HG03571 (cell line): ENCODE data around the gene FRMD8.

Source experiments
- ATAC-seq: cut with Tn5 transposase; IDR thresholded peaks from one replicate; pipeline ENCODE4 v1.9.1; 2021; ENCODE audit not compliant: unreplicated experiment

FRMD8 gene

DNA sequence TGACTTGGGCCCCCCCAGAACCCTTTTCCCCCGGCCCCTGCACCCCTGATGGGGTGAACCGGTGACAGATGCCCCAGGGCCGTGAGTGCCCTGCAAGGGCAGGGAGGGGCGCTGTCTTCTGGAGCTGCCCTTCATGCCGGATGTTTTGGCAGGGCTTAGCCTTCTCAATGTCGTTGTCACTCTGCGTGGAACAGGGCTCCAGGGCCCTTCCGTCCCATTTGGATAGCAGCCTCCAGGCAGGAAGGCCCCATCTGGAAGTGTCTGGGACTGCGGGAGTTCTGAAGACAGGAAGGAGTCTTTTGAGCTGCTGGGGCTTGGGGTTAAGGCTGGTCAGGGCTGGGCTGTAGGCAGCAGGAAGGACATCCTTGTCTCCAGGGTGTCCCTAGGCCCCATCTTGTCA is 4.6 kb downstream of the FRMD8 start:
- ATAC-seq = no peak

DNA sequence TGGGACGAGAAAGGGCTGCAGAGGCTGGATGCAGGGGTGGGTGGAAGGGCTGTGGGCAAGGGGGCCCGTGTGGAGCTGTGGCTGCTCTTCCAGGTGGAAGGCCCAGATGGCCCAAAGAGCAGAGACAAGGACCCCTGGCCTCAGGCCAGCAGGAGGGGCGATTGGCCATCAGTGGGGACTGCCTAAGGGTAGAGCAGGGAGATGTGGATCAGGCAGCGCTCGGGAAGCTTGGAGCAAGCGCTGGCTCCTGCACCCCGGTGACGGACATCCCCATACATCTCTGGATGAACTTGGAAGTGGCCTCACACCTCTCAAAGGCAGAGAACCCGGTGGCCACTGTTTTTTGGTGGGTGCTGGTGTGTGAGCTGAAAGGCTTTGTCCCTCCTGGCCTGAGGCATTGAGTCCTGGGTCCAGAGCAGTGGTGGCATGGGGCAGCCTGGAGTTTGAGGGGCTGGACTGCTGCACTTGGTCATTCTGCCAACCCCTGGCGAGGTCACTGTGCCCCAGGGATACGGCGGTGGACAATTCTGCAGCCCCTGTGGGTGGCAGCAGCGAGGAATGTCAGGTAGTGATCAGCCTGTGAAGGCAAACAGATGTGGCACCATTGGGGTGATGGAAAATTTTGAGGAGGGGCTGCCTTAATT is 5.9 kb downstream of the FRMD8 start:
- ATAC-seq = no peak

DNA sequence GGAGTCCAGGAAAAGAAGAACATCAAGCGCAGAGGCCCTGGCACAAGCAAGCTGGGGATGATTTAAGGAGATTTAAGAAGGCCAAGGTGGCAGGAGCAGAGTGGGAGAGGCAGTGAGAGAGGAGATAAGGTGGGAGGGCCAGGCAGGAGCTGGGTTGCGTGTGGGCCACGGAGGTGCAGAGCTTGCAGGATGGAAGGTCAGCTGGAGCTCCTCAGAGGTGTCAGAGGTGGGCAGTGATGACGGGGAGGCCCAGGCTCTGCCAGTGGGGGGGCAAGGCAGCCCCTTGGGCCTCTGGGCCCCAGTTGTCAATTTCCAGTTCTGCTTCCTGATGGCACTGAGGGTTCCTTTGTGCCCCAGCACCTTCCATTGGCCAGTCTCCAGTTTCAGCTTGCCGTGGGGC is 6.5 kb downstream of the FRMD8 start:
- no peak for ATAC-seq

DNA sequence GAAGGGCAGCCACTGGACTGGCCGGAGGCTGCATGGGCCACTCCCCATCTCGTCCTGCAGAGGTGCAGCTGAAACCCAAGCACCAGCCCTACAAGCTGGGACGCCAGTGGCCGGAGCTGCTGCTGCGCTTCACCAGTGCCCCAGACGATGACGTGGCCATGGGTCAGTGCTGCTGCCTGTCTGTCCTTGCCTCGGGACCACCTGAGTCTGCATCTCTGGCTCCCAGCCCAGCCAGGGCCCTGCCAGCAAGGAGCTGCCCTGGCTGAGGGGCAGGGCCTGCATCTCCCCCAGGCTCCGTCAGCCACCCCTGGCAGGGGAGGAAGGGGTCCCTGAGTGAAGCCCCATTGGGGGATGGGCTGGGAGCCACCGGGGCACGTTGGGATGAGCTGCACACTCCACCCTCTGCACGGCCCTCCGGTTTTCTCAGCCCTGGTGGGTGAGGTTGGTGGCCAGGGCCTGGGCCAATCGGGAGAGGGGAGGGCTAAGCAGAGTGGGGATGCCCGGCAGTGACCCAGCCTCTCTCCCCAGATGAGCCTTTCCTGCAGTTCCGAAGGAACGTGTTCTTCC is 7.2 kb downstream of the FRMD8 start:
- ATAC-seq = no peak

DNA sequence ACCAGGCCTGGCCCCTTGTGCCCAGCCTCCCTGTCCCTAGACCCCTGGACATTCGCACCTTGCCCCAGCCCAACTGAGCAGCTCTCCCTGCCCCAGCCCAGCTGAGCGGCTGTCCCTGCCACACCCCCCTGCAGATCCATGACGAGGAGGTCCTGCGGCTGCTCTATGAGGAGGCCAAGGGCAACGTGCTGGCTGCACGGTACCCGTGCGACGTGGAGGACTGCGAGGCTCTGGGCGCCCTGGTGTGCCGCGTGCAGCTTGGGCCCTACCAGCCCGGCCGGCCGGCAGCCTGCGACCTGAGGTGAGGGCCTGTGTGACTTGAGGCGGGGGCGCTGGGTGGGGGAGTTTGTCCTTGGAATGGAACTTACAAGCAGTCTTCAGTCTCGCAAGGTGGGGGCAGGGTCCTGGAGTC is 7.7 kb downstream of the FRMD8 start:
- no peak for ATAC-seq

DNA sequence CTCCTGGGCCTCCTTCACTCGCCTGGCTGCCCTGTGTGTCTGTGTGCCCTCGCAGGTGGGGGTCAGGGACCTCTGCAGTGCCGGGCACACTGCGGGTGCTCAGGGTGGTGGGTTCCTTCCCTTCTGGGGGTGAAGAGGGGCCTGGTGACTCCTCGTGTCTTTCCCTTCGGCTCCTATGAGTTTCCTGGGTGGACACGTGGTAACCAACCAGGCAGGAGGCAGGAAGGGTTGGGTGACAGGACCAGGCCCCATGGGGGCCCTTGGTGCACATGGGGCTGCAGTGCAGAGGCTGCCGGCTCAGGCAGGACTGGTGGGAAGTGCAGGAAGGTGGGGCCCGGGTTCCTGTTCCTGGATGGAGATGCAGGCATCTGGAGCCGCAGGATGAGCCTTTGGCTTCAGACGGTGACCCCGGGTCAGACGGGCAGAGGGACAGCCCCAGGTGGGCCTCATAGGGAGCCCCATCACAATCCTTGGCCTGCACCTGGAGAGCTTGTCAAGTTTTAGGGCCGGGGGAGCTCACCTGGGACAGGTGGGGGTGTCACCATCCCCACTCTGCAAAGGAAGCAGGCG is 9.6 kb downstream of the FRMD8 start:
- ATAC-seq = no peak

DNA sequence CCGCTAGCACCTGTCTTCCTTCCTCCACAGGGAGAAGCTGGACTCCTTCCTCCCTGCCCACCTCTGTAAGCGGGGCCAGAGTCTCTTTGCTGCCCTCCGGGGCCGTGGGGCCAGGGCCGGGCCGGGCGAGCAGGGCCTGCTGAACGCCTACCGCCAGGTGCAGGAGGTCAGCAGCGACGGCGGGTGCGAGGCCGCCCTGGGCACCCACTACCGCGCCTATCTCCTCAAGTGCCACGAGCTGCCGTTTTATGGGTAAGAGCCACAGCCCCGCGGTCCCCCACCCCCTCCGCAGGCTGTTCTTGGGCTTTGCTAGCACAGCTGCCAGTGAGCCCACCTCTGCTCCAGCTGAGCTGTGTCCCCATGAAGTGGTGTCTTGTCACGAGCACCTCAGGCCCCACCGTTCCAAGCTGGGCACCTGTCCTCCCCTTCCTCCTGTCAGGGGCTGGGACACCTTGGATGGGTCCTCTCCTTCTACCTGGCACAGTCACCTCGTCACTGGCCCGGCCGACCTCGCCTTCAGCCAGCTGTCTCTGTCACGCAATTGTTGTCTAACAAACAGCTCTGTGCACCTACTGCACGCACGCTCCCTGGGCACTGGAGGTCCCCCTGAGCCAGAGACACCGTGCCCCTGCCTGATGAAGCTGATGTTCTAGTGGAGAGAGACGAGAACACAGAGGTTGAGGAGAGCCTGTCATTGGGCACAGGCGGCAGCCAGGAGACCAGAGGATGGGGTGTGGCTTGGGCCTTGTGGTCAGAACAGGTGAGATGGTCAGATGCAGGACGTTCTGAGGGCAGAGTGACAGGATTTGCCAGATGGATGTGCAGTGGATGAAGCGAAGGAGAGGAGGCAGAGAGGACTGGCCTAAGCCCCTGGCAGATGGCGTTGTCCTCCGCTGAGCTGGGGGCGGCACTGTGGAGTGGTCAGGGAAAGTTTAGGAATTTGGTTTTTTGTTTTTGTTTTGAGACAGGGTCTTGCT is 10.6 kb downstream of the FRMD8 start:
- ATAC-seq = no peak

DNA sequence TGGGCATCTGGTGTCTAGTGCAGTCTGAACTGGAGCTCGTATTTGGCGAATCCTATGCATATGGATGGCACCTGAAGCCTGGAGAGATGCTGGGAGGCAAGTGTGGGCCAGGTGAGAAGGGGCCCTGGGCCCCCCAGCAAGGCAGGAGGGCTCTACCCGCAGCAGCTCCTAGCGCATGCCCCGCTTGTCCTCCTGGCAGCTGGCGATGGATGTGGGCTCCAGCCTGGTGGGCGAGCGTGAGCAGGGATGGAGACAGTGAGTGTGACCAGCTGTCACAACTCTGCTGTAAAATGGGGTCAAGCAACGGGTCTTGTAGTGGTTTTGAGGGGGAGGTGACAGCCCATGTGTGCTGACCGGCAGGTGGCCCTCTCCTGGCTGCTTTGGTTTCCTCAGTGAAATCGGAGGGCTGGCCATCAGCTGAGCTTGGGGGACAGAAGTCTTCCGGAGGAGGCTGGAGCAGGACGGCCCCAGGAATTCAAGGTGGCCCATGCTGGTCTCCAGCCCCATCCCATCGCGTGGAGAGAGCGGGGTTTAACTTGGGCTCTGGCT is 12.0 kb downstream of the FRMD8 start:
- no peak for ATAC-seq

DNA sequence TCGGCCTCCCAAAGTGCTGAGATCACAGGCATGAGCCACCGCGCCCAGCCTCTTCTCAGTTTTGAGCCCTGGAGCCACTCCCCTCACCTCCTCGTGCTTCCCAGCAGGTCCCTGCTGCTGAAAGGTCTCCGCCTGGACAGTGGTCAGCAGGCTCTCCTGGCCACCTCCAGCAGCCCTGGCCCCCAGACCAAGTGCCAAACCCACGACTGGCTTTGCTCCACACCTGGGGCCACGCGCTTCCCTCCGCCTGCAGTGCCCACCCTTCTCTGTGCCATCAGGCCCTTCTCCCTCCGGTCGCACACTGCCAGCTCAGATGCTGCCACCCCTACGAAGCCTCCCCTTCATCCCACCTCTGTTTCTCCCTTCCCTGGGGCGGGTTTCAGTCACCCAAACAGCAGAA is 12.8 kb downstream of the FRMD8 start:
- ATAC-seq = no peak

DNA sequence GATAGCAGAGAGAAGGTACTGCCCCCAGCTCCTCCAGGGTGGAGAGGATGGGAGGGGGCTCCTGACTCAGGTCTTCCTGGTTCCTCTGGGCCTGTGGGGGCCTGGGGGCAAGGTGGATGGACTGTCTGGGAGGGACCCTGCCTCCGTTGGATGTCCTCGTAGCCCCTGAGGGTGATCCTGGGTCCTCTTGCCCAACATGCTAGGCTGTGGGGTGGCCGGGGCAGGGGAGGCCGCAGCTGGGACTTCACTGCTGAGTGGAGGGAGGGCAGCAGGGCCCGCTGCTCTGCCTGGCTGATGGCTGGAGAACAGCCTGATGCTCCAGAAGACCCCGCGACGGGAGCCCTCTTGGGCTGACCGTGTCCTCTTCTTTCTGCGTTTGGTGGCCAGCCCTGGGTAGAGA is 13.4 kb downstream of the FRMD8 start:
- no peak for ATAC-seq

DNA sequence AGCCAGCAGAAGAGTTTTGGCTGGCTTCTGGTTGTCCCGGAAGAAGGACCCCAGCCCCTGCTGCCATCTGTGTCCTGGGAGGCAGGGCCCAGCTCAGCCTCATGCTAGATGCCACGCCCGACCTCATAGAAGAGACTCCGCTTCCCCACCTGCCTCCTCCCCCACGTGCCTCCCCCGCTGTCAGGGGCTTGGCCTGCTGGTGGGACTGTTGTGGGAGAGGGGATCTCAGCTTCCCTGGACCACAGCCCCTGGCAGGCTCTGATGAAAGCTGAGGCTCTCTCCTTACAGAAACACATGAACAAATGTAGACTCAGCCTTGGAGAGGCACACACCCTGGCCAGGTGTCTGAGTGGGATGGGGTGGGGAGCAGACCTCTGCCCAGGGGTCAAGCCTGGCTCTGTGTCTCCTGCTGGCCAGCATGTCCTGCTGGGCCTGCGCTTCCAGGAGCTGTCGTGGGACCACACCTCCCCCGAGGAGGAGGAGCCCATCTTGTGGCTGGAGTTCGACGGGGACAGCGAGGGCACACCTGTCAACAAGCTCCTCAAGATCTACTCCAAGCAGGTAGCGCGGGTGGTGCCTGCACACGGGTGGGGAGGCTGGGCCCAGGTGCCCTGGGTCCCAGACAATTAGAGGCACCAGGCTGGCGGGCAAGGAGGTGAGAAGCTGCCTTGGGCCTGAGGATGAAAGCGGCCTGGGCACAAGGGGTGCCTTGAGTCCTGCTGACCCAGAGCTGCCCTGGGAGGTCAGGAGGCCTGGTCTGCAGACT is 14.1 kb downstream of the FRMD8 start:
- no peak for ATAC-seq

DNA sequence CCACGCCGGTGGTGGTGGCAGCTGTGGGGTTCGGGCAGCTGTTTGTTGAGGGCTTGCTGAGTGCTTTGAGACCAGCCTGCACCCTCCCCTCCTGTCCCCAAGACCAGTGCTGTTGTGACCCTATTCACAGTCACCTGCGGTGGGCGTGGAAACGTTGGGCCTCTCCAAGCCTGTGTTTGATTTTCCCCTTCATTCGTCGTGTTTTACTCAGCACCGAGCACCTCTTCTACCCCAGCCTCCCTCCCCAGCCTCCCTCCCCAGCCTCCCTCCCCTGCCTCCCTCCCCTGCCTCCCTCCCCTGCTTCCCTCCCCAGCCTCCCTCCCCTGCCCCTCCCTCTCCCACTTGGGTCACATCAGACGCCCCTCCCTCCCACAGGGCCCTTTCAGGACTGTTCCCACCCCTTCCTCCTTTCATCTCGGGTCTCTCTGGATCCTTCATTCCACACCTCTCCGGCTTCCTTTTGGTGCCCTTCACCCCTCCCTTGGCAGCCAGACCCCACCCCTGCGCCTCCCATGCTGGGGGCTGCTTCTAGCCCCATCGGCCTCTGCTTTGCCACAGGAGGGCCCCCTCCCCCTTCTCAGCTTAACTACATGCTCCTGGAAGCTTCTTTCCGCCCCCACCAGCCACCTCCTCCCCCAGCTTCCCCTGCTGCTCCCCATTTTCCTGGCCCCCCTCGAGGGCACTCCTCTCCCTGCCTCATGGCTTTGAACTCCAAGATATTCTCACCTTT is 14.8 kb downstream of the FRMD8 start:
- no peak for ATAC-seq

DNA sequence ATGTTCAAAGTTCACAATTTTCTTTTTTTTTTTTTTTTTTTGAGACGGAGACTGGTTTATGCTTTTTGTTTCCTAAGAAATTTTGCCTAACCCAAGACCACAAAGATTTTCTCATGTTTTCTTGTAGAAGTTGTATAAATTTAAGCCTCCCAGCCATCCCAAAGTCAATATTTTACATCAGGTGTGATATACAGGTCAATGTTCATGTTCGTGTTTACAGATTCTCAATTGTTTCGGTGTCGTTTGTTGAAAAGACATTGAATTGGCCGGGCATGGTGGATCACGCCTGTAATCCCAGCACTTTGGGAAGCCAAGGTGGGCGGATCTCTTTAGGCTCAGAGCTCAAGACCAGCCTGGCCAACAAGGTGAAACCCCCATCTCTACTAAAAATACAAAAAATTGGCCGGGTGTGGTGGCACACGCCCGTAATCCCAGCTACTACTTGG is 15.4 kb downstream of the FRMD8 start:
- no peak for ATAC-seq

DNA sequence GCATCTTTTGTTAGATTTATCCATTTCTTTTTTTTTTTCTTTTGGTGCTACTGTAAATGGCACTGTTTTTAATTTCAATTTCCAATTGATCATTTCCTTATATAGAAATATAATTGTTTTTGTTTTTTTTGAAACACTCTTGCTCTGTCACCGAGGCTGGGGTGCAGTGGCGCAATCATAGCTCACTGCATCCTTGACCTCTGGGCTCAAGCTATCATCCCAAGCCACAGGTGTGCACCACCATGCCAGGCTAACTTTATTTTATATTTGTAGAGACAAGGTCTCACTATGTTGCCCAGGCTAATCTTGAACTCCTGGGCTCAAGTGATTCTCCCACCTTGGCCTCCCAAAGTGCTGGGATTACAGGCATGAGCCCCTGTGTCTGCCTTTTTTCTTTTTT is 16.4 kb downstream of the FRMD8 start:
- ATAC-seq = no peak

DNA sequence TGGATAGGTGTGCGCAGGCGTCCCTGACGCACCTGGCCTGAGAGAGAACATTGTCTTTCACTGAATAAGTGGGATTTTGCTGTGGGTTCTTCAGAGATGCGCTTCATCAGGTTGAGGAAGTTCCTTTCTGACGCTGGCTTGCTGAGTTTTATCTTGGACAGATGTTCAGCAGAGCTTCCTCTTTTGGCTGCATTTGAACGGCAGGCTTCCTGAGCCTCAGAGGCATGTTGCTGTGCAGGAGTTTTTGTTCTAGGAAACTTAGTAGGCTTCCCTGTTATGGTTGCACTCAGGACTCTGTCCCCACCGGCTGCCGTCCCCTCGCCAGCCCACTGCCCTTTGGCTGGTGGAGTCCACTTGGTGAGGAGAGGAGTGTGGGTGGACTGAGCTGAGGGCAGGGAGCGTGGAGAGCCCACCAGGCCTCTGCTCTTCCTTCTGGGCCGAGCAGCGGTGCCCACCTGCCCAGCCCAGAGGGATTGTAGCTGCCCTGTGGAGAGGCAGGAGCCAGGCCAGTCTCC is 17.2 kb downstream of the FRMD8 start:
- ATAC-seq = no peak

DNA sequence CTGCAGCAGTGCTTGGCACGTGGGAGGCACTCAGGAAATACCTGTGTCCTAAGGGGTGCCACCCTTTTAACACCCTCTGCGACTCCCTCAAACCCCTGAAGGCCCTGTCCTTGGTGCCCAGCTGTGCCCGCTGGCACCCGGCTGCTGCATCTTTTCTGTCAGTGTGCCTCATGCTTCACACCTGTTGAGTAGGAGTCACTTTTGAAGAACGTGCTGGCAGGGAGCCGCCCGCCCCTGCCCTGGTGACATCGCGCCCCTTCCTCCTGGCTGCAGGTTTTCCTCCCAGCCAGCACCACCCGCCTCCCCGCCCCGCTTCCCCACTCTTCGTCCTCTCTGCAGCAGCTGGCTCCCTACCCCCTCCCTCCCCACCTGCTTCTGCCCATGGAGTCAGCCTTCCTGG is 17.8 kb downstream of the FRMD8 start:
- ATAC-seq = no peak

DNA sequence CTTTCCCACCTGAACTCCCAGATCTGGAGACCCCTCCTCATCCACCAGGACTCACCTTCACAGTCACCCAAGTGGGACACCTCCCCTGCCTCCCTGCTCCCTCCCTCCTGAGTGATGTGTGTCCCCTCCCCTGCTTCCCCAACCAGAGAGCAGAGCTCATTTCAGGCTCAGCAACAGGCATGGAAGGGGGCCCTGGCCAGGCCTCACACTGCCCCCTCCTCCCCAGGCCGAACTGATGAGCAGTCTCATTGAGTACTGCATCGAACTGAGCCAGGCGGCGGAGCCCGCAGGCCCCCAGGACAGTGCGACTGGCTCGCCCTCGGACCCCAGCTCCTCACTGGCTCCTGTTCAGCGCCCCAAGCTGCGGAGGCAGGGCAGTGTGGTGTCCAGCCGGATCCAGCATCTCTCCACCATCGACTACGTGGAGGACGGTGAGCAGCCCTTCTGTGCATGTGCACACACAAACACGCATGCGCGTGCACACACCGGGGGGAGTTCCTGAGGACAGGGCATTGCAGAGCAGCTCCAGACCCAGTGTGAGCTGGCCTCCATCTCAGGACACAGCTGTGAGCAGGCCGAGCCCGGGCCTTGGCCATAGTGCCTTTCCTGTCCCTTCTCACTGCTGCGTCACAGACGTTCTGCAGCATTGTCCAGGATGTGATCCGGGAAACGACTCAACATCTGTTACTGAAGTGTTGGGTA is 18.4 kb downstream of the FRMD8 start:
- no peak for ATAC-seq

DNA sequence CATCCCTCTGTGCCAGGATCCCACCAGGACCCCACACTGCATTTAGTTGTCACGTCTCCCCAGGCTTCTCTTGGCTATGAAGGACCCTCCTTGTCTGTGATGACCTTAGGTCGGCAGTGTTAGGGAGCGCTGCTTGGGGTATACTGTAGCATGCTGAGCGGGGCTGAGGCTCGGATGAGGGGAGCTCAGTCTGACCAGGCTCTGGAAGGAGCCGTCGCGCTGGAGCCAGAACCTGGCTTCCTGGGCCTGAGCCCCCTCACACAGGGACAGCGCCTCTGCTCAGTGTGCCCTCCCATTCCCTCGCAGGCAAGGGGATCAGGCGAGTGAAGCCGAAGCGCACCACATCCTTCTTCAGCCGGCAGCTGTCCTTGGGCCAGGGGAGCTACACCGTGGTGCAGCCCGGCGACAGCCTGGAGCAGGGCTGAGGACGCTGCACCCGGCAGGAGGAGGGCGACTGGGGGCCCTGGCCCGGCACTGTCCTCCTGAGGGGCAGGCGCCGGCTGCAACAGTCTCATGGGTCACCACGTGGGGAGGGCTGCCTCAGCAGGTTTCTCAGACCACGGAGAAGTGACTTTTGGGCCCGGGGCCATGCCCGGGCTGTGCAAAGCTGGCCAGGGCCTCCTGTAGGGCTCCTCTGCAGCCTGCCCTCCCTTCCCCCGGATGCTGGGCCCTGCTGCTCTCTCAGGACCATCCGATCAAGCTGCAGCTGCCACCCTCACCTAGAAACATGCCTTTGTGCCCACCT is 24.7 kb downstream of the FRMD8 start:
- no peak for ATAC-seq
